ENCODE data around the gene PHLDA3.

The PHLDA3 gene

GRCh38 chr1:201468501-201468843 is 516 bp downstream of the PHLDA3 start:
- in situ Hi-C loops (cut with MboI; ENCODE audit: low sequenced_read_pairs), result no loop called here

- in situ Hi-C loops (cut with MboI; ENCODE audit: low sequenced_read_pairs), result no loop called here
Observed at GRCh38 chr1:201466492-201466891, 2.5 kb downstream of the PHLDA3 start.

- in situ Hi-C loops (cut with MboI; ENCODE audit: low sequenced_read_pairs), result no loop called here
Observed at GRCh38 chr1:201465698-201466290, 3.2 kb downstream of the PHLDA3 start.

GRCh38 chr1:201463071-201463552 is 5.9 kb downstream of the PHLDA3 start:
- in situ Hi-C loops (cut with MboI; ENCODE audit: low sequenced_read_pairs), result no loop called here

GRCh38 chr1:201461645-201462441 is 7.1 kb downstream of the PHLDA3 start:
- in situ Hi-C loops (cut with MboI; ENCODE audit: low sequenced_read_pairs), result no loop called here

DNA sequence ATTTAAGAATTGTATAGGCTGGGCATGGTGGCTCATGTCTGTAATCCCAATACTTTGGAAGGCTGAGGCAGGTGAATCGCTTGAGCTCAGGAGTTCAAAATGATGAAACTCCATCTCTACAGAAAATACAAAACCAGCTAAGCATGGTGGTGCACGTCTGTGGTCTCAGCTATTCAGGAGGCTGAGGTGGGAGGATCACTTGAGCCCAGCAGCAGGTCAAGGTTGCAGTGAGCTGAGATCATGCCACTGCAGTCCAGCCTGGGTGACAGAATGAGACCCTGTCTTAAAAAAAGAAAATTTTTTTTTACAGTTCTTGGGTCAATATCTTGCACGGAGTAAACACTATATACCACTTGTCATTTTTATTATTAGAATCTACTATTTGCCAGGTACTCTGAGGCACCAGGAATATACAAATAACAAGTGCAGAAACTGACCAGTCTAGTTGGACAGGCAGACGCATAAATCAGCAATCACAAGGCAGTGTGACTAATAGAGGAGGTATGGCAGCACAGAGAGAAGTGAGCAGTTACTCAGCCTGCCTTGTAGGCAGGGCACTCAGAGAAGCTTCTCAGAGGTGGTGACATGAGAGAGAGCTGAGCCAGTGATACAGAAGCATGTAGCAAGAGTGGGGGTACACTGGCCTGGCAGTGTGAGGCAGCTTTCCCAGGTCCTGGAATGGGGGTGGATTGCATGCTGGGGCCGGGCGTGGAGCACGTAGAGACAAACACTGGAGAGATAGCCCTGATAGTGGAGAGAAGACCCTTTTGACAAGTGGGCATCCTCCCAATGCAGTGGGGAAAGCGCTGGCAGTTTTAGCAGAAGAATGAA is 8.0 kb downstream of the PHLDA3 start:
- in situ Hi-C loops (cut with MboI; ENCODE audit: low sequenced_read_pairs), result no loop called here

DNA sequence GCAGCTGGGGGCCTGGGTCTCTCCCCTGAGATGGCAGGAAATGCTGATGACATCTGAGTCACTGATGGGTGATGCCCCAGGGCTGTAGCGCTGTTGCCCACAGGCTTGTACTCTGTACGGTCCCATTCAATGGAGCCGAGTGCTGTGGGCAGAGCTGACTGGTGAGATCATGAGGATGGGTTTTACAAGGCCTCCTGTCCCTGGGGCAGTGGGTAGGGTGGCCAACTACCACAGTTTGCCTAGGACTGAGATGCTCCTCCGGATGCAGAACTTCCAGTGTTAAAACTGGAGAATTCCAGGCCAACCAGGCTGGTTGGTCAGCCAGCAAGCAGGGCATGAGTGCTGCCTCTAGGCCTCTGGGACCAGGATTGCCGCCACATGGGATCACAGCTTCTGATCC is 9.2 kb downstream of the PHLDA3 start:
- in situ Hi-C loops (cut with MboI; ENCODE audit: low sequenced_read_pairs), result no loop called here

- in situ Hi-C loops (cut with MboI; ENCODE audit: low sequenced_read_pairs), result no loop called here
Observed at GRCh38 chr1:201459052-201459451, 9.9 kb downstream of the PHLDA3 start.

DNA sequence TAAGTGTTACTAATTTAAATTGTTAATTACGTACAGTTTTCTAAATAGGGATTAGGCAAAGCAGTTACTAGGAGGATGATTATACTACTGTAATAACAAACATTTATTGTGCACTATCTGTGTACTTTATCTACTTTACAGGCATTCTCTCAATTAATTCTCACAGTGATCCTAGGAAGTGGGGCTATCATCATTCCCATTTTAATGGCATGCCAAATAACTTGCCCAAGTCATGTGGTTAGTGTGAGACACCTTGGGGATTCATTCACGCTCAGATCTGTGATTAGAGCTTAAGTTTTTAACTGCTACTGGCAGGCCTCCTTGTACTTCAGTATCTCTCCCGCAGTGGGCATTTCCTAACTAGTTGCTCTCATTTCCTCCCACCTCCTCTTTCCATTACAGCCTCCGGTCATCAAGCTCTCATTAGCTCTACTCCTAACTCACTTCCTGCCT is 11.5 kb downstream of the PHLDA3 start:
- in situ Hi-C loops (cut with MboI; ENCODE audit: low sequenced_read_pairs), result no loop called here

- in situ Hi-C loops (cut with MboI; ENCODE audit: low sequenced_read_pairs), result no loop called here
Observed at GRCh38 chr1:201456499-201457309, 12.3 kb downstream of the PHLDA3 start.

DNA sequence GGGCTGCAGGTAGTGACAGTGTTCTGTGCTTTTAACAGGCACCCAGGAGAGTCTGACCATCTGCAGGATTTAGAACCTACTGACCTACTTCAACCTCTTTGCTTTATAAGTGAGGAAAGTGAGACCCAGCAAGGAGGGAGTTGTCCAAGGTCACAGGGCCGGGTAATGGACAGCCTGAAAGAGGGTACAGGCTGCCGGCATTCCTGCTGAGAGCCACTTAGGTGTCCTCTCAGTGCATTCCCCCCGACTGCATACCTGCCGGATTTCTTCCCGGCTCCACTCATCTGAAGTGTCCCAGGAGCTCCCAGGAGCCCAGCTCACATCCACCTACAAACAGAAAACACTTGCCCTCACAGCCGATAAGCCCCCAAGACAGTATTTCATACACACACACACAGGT is 13.9 kb downstream of the PHLDA3 start:
- in situ Hi-C loops (cut with MboI; ENCODE audit: low sequenced_read_pairs), result no loop called here

DNA sequence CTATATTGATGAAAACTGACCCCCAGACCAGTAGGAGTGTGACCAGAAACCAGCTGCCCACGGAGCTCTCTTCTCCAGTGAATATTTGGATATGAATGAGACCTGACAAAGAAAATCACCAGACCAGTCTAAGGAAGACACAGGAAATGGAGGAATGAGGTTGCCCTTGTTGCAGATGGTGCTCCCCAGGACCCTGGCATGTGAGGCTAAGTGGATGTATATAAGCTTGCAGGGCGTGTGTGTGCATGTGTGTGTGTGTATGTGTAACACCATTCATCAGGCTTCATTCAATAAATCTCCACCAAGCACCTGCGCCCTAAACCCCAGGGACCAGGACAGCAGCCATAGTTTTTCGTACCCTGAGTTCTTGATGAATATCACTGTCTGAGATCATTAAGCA is 14.4 kb downstream of the PHLDA3 start:
- in situ Hi-C loops (cut with MboI; ENCODE audit: low sequenced_read_pairs), result no loop called here

DNA sequence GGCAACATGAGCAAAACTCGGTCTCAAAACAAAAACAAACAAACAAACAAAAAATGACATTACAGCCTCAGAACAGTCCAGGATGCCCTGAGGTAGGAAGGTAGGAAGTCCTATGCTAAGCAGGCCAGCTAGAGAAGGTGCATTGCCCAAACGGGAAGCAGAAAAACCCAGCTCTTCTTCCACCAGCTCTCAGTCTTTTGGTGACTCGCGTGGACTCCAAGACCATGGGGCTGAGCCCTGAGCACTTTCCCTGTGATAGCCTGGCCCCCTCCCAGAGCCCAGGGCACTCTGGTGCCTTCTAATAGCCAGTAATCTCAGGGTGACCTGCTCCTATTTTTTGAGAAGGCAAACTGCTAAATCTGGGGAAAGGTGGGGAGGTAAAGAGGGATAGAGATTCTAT is 16.1 kb downstream of the PHLDA3 start:
- in situ Hi-C loops (cut with MboI; ENCODE audit: low sequenced_read_pairs), result no loop called here

GRCh38 chr1:201450721-201451291 is 18.2 kb downstream of the PHLDA3 start:
- in situ Hi-C loops (cut with MboI; ENCODE audit: low sequenced_read_pairs), result no loop called here

- in situ Hi-C loops (cut with MboI; ENCODE audit: low sequenced_read_pairs), result no loop called here
Observed at GRCh38 chr1:201448990-201449389, 20.0 kb downstream of the PHLDA3 start.

DNA sequence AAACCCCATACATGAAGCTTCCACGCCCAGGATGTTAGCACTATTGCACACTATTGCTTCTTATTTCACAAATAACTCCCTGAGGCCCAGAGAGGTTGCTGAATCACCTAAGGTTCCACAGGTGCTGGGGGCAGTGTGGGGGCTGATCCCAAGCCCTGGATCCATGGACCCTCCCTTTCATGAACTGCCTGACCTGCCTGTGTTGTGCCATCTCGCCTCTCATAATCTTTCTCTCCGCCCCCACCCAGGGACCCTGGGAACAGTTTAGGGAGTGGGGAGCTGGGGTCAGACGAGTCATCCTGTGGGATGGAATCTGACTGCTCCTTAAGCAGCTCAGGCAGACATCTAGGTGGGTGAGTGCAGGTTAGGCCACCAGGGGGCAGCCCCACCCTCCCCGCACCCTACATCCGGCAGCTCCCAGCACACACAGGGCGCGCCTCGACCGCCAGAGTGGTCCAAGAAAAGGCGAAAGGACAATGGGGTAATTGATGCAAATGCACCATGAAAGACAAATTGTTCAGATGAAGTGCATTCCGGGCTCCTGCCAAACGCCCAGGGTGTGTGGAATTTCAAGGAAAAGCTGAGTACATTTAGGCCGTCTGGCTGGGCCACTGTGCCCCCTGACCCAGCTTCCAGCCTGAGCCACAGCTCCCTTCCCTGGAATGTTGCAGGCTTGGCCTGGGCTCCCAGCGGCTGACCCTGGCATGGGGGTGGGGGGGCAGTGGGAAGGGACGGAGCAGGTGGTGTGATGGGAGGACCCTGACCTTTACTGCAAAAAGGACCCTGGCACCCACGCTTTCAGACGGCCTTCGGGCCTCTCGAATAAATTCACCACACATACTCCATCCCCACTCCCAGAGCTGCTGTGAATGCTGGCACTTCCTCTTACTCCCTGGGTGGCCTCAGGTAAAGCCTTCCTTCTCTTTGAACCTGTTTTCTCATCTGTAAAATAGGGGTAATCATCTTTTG is 20.8 kb downstream of the PHLDA3 start:
- in situ Hi-C loops (cut with MboI; ENCODE audit: low sequenced_read_pairs), result no loop called here

GRCh38 chr1:201445310-201445709 is 23.7 kb downstream of the PHLDA3 start:
- in situ Hi-C loops (cut with MboI; ENCODE audit: low sequenced_read_pairs), result no loop called here

DNA sequence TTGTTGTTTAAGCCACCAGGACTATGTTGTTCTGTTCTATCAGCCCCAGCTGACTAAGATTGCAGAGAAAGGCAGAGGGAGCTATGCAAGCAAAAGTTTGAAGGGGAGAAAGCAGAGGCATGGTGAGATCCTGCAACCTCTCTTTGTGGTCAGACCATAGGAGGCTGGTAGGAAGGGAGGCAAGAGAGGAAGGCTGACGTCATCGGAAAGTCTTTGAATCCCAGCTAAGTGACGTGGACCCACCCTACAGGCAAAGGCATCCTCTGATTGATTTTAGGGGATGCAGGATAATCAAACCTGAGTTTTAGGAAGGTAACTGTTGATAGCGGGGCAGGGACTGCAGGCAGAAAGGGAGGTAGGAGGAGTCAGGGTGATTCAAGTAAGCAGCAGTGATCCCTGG is 24.2 kb downstream of the PHLDA3 start:
- in situ Hi-C loops (cut with MboI; ENCODE audit: low sequenced_read_pairs), result no loop called here

- in situ Hi-C loops (cut with MboI; ENCODE audit: low sequenced_read_pairs), result no loop called here
Observed at GRCh38 chr1:201443747-201444146, 25.2 kb downstream of the PHLDA3 start.

Data from hTERT RPE-1 (cell line).